Measurements from ENCODE around the gene ADORA2B. TPM values are rescaled to one million over a fixed set of nuclear protein-coding genes. Genes with fewer than 3 reads are reported as not detected.

Gene ADORA2B
- 11.7 to 16.6 TPM (median 14.5 TPM) in 5 replicates for total RNA-seq (2022; extraction: Qiagen RNA extraction)

DNA sequence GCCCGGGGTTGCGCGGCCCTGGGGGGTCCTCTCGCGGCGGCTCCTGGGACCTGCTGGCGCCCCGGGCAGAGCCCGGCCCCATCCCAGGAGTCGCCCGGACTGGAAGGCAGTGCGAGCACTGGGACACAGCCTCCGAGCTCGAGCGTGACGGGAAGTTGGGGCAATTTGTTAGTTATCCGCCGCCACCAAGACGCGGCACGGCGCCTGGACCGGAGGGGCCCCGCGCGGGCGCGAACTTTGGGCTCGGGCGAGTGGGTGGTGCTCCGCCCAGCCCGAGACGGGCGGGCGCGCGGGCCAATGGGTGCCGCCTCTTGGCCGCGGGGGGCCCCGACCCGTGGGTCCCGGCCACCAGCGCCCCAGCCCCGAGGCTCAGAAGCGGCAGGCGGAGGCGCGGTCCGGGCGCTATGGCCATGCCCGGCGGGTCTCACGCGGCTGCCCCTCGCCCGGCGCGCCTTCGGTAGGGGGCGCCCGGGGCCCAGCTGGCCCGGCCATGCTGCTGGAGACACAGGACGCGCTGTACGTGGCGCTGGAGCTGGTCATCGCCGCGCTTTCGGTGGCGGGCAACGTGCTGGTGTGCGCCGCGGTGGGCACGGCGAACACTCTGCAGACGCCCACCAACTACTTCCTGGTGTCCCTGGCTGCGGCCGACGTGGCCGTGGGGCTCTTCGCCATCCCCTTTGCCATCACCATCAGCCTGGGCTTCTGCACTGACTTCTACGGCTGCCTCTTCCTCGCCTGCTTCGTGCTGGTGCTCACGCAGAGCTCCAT lies at the start of gene ADORA2B:
Gene ADORA2B (plus strand): TSS at position 372 of the 768 bp plus-strand sequence. CDS start 119 bp downstream, at position 491.

DNA sequence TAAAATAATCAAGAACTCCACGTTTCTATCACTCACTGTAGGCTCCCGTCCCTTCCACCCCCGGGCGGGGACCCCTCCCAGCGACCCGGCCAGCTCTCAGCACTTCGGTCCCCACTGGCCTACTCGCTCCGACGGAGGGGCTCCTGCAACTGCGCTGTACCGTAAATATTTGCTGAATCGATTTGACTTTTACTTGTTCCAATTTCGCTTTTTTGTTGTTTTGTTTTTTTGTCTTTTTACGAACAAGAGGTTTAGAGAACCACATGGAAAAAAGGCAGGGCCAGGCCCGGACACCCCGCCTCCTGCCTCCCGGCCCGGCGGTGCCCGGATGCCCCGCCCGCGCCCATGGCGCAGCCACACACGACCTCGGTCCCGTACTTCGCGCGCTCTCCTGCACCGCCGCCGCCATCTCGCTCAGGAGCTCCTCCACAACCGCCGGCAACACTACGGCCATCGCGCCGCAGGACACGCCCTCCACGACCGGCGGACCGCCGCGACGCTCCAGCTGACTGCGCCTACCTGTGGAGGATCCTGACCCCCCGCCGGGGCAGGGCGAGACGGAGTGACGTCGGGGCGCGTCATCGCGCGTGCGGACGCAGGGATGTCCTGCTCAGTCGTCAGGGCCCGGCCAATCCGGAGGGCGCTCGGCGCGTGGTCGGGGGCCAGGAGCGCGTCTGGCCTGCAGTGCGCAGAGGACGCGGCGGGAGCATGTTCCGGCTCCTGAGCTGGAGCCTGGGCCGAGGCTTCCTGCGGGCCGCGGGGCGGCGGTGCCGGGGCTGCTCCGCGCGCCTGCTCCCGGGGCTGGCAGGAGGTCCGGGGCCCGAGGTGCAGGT lies 54.4 kb downstream of the ADORA2B start, which contains the start of the genes TTC19 and ZSWIM7:
Gene TTC19 (plus strand): TSS at position 684 of the 833 bp plus-strand sequence. CDS start 25 bp downstream, at position 709.
Gene ZSWIM7 (minus strand): TSS at position 564 of the 833 bp plus-strand sequence. CDS start 110 bp downstream, at position 454.

Other genes starting within 250 kb of the ADORA2B start
- gene ZNF286A, start 245.4 kb upstream of the ADORA2B start, total RNA-seq (2022; extraction: Qiagen RNA extraction), result 25.2 to 31.4 TPM (median 28.7 TPM) in 5 replicates
- gene TBC1D26, start 212.8 kb upstream of the ADORA2B start, total RNA-seq (2022; extraction: Qiagen RNA extraction), result not detected in 5 replicates
- 40.7 to 44.4 TPM (median 42.2 TPM) in 5 replicates for gene ZSWIM7, start 54.6 kb downstream of the ADORA2B start, total RNA-seq (2022; extraction: Qiagen RNA extraction)
- 45.8 to 52.5 TPM (median 47.9 TPM) in 5 replicates for gene TTC19, start 54.7 kb downstream of the ADORA2B start, total RNA-seq (2022; extraction: Qiagen RNA extraction)